Cardiac muscle cell (in vitro differentiated cells and primary cell): ENCODE data around the gene USP7. TPM values are rescaled to one million over a fixed set of nuclear protein-coding genes. Genes with fewer than 3 reads are reported as not detected.
A peak's percentile ranks its signal among the peaks of the same experiment; 100 is the strongest.

Experiments
- DNase-seq, 2 donors: peaks; one replicate each; pipeline versions ENCODE4 v3.0.0 to v3.0.0-alpha.2; 2010 to 2017; ENCODE audit warnings: low read depth in 1 of 2, low spot score in 1 of 2
- H3K27ac ChIP-seq: fragments of 200-600 bp; sonication (generic); 2 replicates; pipeline ENCODE4 v1.5.1; 2016
- H3K27me3 ChIP-seq: fragments of 200-600 bp; sonication (generic); 2 replicates; pipeline ENCODE4 v1.6.0; 2016; ENCODE audit warnings: control low read depth
- H3K36me3 ChIP-seq: fragments of 200-600 bp; sonication (generic); 2 replicates; pipeline ENCODE4 v1.5.1; 2016; ENCODE audit warnings: control low read depth
- H3K4me1 ChIP-seq: fragments of 200-600 bp; sonication (generic); 2 replicates; pipeline ENCODE4 v1.8.1; 2017; ENCODE audit warnings: low read depth, mild to moderate bottlenecking, mixed run types
- H3K4me3 ChIP-seq: fragments of 200-600 bp; sonication (generic); 2 replicates; pipeline ENCODE4 v1.5.1; 2016; ENCODE audit warnings: mild to moderate bottlenecking
- H3K9me3 ChIP-seq: fragments of 200-600 bp; sonication (generic); 2 replicates; pipeline ENCODE4 v1.5.1; 2017; ENCODE audit warnings: low read depth, mild to moderate bottlenecking, control low read depth
- CTCF ChIP-seq: IDR thresholded peaks from 2 replicates; pipeline ENCODE4 v1.5.1; 2012; ENCODE audit warnings: low read depth, mild to moderate bottlenecking, low read length
- polyA plus RNA-seq: library from polyadenylated mRNA; unstranded; fragments of >200 nt; fragmentation: Nextera tagmentation; extraction: Ambion mirVana; gene quantifications from 2 replicates; pipeline ENCODE4 v1.2.1, GENCODE V29; 2016
- total RNA-seq: library from RNA; depleted of rRNA; stranded (reverse); fragments of >200 nt; gene quantifications from 2 replicates; pipeline ENCODE4 v1.2.3, GENCODE V29; 2016

USP7 gene
- total and polyA plus RNA-seq, 2 experiments from 2014 or later = 45.1 to 77.0 TPM

- Histone ChIP-seq H3K4me3 (no peak overlapping the region), H3K36me3 (no peaks in the 10 kb centered on the region), H3K27ac (no peak overlapping the region), H3K9me3 (no peaks in the 10 kb centered on the region), H3K27me3 (no peaks in the 10 kb centered on the region), H3K4me1 (no peaks in the 10 kb centered on the region)
- TF ChIP-seq CTCF = peak; percentile 68
- DNase-seq = peak in 1 of 2 donors; percentile 41
Observed at GRCh38 chr16:8936421-8936820, 27.3 kb downstream of the USP7 start.

DNA sequence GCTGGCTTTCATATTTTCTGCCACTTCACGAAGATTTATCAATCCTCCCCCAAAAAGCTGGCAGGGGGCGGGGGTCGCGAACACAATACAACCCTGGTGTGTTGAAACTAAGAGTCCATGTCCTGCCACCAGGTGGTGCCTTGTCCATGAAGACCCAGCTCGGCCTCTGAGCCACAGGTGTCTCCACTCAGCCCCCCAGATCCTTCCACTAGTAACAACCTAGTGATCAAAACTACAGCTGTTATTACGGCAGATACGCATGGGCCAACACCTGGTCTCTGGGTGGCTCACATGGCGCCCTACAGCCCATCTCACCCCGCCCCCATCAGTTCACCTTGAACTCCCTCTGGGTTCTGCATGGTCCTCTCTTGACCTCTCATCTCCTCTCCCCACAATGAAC lies 27.7 kb downstream of the USP7 start:
- peak in 1 of 2 donors; percentile 10 for DNase-seq
- H3K36me3 ChIP-seq = no peaks in the 10 kb centered on the region

GRCh38 chr16:8934601-8935000 lies 29.1 kb downstream of the USP7 start:
- no peaks in the 10 kb centered on the region for H3K27me3 ChIP-seq
- H3K9me3 ChIP-seq = no peaks in the 10 kb centered on the region
- H3K27ac ChIP-seq = no peak overlapping the region
- no peaks in the 10 kb centered on the region for H3K36me3 ChIP-seq
- no peak for TF ChIP-seq CTCF
- H3K4me1 ChIP-seq = no peaks in the 10 kb centered on the region
- H3K4me3 ChIP-seq = no peak overlapping the region
- DNase-seq = no peak

More for the DNA sequence above, 27.7 kb downstream of the USP7 start:
- Histone ChIP-seq H3K27ac (no peak overlapping the region), H3K27me3 (no peaks in the 10 kb centered on the region), H3K4me3 (no peak overlapping the region), H3K4me1 (no peaks in the 10 kb centered on the region), H3K9me3 (no peaks in the 10 kb centered on the region)
- peak; percentile 10 for TF ChIP-seq CTCF

GRCh38 chr16:8931859-8932258 lies 31.8 kb downstream of the USP7 start:
- H3K27me3 ChIP-seq = no peaks in the 10 kb centered on the region
- TF ChIP-seq CTCF = no peak
- H3K36me3 ChIP-seq = peaks cover 3% of the 10 kb centered on the region
- H3K9me3 ChIP-seq = no peaks in the 10 kb centered on the region
- H3K4me3 ChIP-seq = no peak overlapping the region
- no peak overlapping the region for H3K27ac ChIP-seq
- H3K4me1 ChIP-seq = no peaks in the 10 kb centered on the region
- DNase-seq = peak; percentile 77 to 81

DNA sequence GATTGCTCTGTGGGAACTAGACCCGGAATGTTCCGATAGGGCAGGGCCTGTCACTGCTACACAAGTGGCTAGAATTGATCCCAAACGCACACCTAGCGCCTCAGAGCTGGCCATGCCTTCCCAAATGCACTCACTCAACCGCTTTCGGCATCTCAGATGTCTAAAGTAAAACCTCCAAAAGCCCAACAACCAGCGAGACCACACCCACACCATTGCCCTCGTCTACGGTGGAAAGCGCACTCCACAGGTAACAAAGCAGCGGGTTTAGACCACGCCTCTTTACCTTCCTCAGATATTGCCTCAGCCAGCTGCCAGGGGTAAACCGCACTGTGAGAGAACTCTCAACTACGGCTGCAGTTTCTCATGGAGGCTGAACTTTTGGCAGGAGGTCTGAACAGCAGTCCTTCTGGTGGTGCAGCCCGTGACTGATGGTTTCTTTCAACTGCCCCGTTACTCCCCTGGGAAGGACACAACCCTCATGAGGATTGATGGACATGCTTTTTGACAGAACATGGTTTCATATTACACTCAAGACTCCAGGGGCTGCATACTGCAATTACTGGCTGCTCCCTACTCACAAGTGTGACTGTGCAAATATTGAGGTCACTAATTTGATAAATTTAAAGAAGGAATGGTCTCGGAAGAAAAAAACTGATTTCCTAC lies 34.5 kb downstream of the USP7 start:
- no peak for DNase-seq
- Histone ChIP-seq H3K27ac (no peak overlapping the region), H3K9me3 (no peaks in the 10 kb centered on the region), H3K27me3 (no peaks in the 10 kb centered on the region), H3K4me1 (no peaks in the 10 kb centered on the region), H3K36me3 (peaks cover 3% of the 10 kb centered on the region), H3K4me3 (no peak overlapping the region)
- no peak for TF ChIP-seq CTCF
